ENCODE measurements around the gene TMEM14C. TPM values are rescaled to one million over a fixed set of nuclear protein-coding genes. Genes with fewer than 3 reads are reported as not detected.
A peak's percentile ranks its signal among the peaks of the same experiment; 100 is the strongest.

The TMEM14C gene
- total RNA-seq, 4 donors from 2014 or later, result 93.2 to 130 (median 117) TPM

- Histone ChIP-seq H3K36me3 (peaks cover 0 to 25% of the 10 kb centered on the region in 2 donors), H3K27ac (peak overlapping the region in 1 of 4 donors; percentile 2), H3K4me3 (no peak overlapping the region), H3K9me3 (no peaks in the 10 kb centered on the region), H3K27me3 (no peaks in the 10 kb centered on the region), H3K4me1 (peaks cover 0 to 4% of the 10 kb centered on the region in 2 donors)
- ATAC-seq (no peak), DNase-seq (no peak)
- intact Hi-C loops (cut with DNase I; ENCODE audit: low total_unique reads), result no loop called here
- TF ChIP-seq POLR2A (IDR thresholded peaks at IDR 0.05), result no peak
- TF ChIP-seq CTCF (IDR thresholded peaks at IDR 0.05 in 4 of 5, conservative IDR thresholded peaks at IDR 0.05 in 1 of 5), result peak in 2 of 5 experiments; percentile 10 to 13
- in situ Hi-C loops (cut with MboI; ENCODE audit: low sequenced_read_pairs in 4 of 4), result no loop called here
These were observed 36.5 kb downstream of the TMEM14C start for GRCh38 chr6:10759312-10759839.

- DNase-seq, result peak in 1 of 2 donors; percentile 26
- intact Hi-C loops (cut with DNase I; ENCODE audit: low total_unique reads) (no loop called here), in situ Hi-C loops (cut with MboI; ENCODE audit: low sequenced_read_pairs in 4 of 4) (no loop called here)
- peak overlapping the region in 3 of 4 donors; percentile 2 to 34 (median 32) for H3K27ac ChIP-seq
- peaks cover 0 to 19% of the 10 kb centered on the region in 2 donors for H3K36me3 ChIP-seq
- peaks cover 0 to 4% of the 10 kb centered on the region in 2 donors for H3K4me1 ChIP-seq
- no peaks in the 10 kb centered on the region for H3K27me3 ChIP-seq
- no peak overlapping the region for H3K4me3 ChIP-seq
- TF ChIP-seq CTCF (IDR thresholded peaks at IDR 0.05 in 4 of 5, conservative IDR thresholded peaks at IDR 0.05 in 1 of 5) (no peak), POLR2A (IDR thresholded peaks at IDR 0.05) (no peak)
- H3K9me3 ChIP-seq, result no peaks in the 10 kb centered on the region
- peak in 1 of 2 donors; percentile 51 for ATAC-seq
These were observed 37.0 kb downstream of the TMEM14C start for GRCh38 chr6:10759884-10760329.

- Histone ChIP-seq H3K27me3 (no peaks in the 10 kb centered on the region), H3K9me3 (no peaks in the 10 kb centered on the region), H3K36me3 (no peaks in the 10 kb centered on the region), H3K4me1 (no peaks in the 10 kb centered on the region), H3K4me3 (no peak overlapping the region), H3K27ac (no peak overlapping the region)
- DNase-seq (no peak), ATAC-seq (no peak)
- in situ Hi-C loops (cut with MboI; ENCODE audit: low sequenced_read_pairs in 4 of 4), result no loop called here
- TF ChIP-seq POLR2A (IDR thresholded peaks at IDR 0.05) (no peak), CTCF (IDR thresholded peaks at IDR 0.05 in 4 of 5, conservative IDR thresholded peaks at IDR 0.05 in 1 of 5) (no peak)
- intact Hi-C loops (cut with DNase I; ENCODE audit: low total_unique reads), result no loop called here
These were observed 40.1 kb downstream of the TMEM14C start for GRCh38 chr6:10763006-10763405.

- DNase-seq, result no peak
- Histone ChIP-seq H3K36me3 (peaks cover 0 to 26% of the 10 kb centered on the region in 2 donors), H3K4me1 (no peaks in the 10 kb centered on the region), H3K9me3 (no peaks in the 10 kb centered on the region), H3K27ac (no peak overlapping the region), H3K4me3 (no peak overlapping the region), H3K27me3 (no peaks in the 10 kb centered on the region)
- intact Hi-C loops (cut with DNase I; ENCODE audit: low total_unique reads), result no loop called here
- in situ Hi-C loops (cut with MboI; ENCODE audit: low sequenced_read_pairs in 4 of 4), result no loop called here
- no peak for TF ChIP-seq CTCF (IDR thresholded peaks at IDR 0.05 in 4 of 5, conservative IDR thresholded peaks at IDR 0.05 in 1 of 5)
- TF ChIP-seq POLR2A (IDR thresholded peaks at IDR 0.05), result no peak
- no peak for ATAC-seq
These were observed 46.5 kb downstream of the TMEM14C start for GRCh38 chr6:10769419-10769818.

Data from gastrocnemius medialis (tissue), 4 donors.